NCI-H82 treated with DMSO at 0.1 percent for 48 hours (cell line): Measurements from ENCODE around the gene DNAJB4.
"Not testable (repeated sequence)": the region's sequence is repeated elsewhere in the genome, so short reads cannot be mapped to it uniquely, and the experiment has no call there.

Source experiments
- DNase-seq: peaks from one replicate; lab custom pipeline; 2025; ENCODE audit not compliant: unreplicated experiment; lab: John Stamatoyannopoulos, UW

DNAJB4 gene

DNA sequence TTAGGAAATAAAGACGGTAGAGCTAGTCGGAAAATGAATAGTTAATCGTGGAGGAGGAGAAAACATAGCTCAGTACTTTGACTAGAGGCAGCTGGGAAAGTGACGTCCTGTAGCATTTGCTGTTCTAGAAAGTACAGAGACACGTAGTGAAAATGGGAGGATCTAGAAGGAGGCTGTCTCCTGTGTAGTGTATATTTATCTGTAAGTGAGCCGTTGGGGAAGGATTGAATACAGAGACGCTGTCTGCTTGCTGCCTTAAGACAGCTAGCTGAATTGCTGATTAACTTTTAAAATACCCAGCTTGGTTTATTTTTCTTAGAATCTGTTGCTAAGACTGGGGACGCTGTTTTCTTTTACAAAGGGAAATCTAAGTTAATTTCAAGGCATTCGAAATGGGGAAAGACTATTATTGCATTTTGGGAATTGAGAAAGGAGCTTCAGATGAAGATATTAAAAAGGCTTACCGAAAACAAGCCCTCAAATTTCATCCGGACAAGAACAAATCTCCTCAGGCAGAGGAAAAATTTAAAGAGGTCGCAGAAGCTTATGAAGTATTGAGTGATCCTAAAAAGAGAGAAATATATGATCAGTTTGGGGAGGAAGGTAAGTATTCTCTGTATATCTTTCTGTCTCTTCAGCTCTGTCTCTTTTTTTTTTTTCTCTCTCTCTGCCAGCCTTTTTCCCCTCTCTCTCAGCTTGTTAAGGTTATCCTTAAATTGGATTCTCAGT, at the start of gene DNAJB4:
TSS of gene DNAJB4 (plus strand) at position 221 of the 729 bp plus-strand sequence. CDS start at position 393, 172 bp downstream.
- peak; percentile 93 for DNase-seq

DNA sequence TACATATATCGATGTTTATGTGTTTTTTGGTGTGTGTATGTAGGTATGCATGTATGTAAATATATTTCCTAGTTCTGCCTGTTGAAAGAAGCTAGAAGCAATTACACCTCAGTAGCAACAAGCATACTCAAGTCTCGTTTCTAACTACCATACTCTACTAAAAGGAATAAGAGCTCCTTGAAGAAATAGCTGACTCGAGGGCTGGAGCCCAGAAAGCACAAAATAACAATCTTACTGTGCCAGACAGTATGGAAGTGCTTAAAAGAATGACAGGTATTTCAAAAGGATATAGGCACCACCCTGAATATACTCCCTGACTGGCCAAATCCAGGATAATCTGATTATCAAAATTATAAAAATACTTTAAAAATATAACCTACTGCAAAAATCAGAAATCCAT, 49.0 kb upstream of the DNAJB4 start:
- DNase-seq: no peak

DNA sequence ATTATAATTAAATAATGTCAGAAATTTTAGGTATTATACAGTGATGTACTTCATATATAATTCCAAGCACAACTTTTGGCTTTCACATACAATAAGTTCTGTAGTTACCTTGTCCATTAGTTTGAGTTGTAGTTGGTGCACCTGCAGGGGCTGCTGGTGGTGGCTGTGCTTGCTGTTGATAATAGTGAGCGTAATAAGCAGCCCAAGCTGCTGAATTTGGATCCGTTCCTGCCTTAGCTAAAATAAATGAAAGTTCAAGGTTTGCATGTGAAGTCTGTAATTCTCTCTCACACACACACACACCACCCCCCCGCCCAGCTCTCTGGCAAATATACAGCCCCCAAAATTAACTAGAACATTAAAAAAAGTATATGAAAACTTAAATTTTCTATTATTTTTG, 48.3 kb upstream of the DNAJB4 start:
- no peak for DNase-seq

DNA sequence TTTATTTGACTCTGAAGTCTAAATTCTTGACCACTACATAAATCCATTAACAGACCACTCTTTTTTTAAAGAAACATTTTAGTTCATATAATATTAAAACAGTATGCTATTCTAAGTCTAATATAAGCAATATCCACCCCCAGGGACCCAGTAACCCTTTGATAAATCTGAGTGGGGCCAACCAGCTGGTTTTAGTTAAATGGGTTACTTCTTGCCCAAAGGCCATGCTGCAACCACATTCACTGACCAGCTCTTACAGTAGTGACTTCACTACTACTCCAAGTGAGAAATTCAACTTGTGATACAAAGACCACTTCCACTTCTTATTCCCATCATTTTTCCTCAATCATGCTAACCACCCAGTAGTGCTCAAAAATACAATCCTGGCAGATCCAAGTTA, 46.3 kb upstream of the DNAJB4 start:
- DNase-seq: no peak

DNA sequence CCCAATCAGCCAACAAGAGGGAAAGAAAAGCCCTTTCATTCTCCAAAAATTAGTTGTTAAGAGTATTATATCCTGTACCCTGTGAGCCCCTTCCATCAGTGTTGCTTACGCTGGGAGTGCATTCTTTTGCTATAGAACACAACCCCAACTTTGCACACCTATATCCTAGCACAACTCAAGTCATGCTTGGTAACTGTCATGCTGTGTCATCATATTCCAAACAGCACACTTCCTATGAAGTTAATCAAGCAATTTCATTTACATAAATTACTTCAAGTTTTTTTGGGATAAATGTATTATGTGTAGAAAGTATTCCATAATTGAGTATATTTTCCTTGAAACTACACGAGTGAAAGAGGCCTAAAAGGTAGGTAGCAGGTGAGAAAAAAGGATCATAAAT, 45.9 kb upstream of the DNAJB4 start:
- DNase-seq: no peak

DNA sequence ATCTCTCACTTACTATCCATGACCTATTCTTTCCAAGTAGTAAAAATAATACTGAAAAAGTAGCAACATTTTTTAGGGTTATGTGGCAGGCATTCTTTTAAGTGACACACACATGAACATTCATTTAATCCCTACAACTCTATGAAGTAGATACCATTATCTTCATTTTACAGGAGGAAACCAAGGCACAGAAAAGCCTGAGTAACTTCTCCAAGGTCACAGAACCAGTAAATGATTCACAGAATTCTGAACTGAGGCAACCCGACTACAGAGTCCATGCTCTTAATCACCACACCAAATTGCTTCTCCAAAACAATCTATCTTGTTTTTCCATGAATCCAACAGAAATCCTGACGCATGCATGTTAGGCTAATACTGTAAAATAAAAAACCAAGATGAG, 43.3 kb upstream of the DNAJB4 start:
- no peak for DNase-seq

DNA sequence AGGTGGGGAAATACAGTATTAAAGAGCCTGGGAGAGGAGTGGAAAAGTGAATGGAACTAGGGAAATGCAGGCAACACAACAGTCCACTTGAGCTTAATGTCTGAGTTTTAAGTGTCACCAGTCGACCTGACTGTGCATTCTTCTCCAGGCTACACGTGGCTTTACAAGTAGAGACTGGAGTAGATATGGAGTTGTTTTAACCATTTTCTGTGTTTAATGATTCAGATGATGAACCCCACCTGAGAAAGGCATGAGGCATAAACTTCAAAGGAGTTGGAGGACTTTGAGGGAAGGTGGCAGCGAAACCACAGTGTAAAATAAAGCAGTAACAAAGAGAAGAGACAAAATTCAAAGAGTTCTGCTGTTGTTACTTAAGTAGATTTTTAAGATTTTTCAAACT, 38.4 kb upstream of the DNAJB4 start:
- DNase-seq: no peak

DNA sequence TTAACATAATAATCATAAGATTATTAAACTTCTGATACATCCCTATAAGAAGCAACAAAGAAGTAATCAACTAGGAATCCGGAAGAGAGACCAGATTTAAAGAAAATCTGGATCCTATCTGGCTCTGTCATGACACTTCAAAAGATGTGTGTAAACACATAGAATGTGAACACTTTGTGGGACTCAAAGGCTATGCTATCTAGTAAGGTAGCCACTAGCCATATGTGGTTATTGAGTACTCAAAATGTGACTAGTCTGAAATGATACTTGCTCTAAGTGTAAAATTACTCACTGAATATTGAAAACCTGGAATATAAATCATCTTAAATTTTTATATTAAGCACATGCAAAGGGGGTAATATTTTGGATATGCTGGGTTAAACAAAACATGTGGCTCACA, 34.5 kb upstream of the DNAJB4 start:
- no peak for DNase-seq

DNA sequence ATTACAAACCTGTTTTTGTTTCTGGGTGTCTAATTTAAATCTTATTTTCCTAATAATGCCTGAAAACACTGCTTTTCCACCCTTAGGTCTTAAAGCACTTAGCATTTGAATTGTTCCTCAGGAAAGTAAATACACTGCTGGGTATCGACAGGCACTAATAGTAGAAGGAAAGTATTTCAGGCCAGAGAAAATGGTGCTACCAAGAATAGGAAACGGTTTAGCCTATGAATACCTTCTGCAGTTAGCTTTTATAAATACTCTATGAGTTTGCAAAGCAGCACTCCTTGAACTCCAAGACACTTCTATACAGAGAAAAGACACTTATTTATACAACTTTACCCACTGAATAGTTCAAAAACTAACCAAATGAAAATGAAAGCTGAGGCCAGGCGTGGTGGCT, 32.7 kb upstream of the DNAJB4 start:
- no peak for DNase-seq

DNA sequence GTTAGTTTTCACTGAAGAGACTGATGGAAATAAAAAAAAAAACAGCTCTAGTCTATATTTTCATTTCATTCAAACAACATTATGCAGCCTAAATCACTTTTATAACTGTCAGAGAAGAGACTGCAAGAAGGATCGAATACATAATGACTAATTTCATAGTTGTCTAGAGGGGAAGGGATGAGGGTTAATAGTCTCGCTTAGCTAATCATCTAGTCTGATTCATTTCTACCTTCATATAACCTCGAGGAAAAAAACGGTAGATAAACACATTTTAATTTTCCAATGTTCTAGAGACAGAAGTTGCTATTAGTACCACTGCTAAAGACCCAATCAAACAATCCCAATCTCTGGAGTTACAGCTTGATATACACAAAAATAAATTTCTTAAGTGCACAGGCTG, 29.4 kb upstream of the DNAJB4 start:
- no peak for DNase-seq

DNA sequence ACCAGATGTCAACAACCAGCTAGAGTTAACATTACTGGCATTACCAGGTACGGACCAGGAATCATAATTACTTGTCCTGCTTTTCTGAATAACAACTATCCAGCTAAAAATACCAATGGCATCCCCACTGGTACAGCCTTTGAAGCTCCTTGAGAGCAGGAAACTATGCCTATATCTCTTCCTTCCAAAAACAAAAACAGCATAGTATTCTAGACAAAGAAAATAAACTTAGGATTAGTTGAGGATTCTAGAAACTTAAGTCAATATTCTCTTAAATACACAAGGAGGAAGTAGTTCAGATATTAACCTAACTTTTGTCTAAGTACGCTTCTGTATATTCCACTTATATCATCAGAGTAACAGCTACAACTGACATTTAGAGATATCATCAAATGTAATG, 28.8 kb upstream of the DNAJB4 start:
- DNase-seq: no peak

DNA sequence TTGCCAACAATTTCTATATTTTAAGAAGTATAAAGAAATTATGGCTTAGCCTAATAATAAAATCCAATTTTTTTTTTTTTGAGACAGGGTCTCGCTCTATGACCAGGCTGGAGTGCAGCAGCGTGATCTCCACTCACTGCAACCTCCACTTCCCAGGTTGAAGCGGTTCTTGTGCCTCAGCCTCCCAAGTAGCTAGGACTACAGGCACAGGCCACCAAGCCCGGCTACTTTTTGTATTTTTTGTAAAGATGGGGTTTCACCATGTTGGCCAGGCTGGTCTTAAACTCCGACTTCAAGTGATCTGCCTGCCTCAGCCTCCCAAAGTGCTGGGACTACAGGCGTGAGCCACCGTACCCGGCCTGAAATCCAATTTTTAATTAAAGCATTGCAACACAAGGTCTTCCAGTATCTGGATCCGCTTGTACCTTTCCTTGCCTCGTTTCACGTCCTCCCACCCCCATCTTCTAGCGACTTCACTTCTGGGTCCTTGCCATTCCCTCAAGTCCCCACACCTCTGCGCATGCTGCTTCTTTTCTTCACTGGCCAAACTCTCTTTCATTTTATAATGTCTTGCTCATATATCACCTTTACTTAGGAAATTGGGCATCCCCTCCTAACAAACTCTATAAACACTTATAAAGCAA, 28.2 kb upstream of the DNAJB4 start:
- DNase-seq: peak; percentile 33

DNA sequence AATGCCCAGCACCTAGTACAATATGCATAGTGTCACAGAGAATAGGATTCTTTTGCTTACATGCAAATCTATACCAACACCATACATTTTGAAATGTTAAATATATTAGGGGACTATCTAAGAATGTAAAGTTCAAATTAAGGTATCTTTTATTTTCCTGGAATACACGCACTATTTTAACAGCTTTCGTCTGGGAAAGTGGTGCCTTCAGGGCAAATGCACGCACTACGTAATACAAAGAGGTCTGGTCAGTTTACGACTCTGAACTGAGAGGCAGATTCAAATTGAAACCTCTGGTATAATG, 26.8 kb upstream of the DNAJB4 start:
- DNase-seq: no peak

DNA sequence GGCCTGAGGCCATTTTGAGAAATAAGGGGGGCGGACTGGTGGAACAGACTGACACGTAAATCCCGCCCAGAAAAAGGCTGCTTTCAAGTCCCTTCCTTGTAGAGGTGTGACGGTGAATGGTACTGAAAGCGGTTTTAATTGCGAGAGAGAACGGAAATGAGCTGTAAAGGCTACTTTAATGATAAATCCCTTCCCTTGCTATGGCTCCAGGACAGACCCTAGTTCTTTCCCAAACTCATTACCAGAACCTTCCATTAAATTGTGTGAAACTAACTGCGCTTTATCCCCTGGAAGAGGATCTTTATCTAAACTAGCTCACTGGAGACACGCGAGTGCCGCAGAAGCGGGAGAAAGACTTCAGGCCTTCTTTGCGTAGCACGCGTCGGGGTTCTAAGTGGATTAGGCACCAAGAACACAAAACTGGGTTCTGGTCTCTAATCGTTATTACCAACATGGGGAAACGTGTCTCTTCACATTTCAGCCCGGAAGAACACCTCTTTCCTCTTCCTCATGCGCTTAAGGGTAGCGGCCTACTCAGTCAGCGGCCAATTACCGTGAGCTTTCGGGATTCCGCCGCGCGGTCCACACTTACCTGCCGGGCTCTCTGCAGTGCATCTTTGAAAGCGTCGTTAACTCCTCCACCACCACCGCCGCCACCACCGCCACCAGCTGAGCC, 26.3 kb upstream of the DNAJB4 start:
- DNase-seq: peak; percentile 57

DNA sequence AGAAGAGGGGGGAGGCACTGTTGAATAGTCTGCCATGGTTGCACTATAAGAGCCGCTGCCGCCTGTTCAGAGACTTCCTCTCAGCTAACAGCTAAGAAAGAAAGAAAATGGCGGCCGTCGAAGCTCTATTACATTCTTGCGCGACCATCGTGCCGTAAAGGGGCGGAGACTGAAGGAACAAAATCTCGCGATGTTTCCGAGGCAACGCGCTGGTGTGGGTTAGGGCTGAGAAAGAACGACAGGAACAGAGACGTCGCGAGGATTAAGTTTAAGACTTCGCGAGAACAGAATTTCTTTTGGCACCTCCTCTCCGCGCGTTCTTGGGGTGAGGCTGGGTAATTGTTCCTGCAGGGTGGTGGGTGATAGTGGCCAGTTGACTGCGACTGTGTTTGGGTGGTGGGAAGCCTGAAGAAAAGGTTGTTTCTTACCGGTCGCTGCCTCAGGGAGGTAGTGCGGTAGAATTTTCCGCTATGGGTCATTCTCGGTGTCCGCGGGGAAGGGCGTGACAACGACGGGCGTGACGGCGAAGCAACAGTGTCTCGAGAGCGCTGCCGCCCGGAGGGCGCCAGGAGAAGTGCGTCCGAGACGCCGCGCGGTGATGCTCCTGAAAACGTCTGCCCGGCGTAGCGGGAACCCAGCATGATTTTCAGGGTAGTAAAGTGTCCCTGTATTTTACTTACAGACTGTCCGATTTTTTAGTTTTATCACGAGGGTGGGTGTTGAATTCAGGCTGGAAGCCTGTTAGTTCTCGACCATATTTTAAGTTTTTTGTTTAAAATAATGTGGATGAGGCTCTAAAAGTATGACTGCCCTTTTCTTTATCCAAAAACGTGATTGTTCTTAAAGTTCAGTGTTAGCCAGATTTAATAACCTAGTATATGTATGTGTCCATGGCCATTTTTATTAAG, 25.5 kb upstream of the DNAJB4 start, which contains the start of gene FUBP1:
TSS of gene FUBP1 (minus strand) at position 104 of the 908 bp plus-strand sequence. CDS start at position 36, 68 bp downstream.
- peak; percentile 100 for DNase-seq

DNA sequence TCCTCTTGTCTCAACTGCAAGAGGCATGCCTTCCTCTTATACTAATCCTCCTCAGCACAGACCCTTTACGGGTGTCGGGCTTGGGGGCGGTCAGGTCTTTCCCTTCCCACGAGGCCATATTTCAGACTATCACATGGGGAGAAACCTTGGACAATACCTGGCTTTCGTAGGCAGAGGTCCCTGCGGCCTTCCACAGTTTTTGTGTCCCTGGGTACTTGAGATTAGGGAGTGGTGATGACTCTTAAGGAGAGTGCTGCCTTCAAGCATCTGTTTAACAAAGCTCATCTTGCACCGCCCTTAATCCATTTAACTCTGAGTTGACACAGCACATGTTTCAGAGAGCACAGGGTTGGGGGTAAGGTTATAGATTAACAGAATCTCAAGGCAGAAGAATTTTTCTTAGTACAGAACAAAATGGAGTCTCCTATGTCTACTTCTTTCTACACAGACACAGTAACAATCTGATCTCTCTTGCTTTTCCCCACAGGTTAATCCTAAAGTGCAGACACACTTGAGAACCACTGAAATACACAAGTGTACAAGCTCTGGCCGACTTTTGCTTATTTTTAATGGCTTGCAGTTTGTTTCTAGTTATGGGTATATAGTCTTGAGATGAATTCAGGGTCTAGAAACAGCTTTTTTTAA, 21.3 kb upstream of the DNAJB4 start:
- not testable (repeated sequence) for DNase-seq

DNA sequence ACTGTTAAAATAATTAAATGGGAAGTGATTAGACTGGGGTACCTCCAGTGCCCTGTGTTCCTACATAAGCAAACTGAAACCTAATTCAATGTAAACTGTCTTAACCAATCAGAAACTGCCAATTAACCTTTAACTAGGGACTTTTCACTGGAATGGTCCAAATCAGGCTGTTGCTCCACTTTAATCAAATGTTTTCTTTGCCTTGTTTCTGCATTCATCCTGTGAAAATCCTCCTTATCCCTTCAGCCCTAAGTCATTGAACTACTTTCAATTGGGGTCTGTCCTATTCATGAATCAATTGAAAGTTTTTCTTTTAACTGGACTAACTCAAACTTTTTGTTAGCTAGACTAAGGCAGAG, 20.8 kb upstream of the DNAJB4 start:
- DNase-seq: no peak

DNA sequence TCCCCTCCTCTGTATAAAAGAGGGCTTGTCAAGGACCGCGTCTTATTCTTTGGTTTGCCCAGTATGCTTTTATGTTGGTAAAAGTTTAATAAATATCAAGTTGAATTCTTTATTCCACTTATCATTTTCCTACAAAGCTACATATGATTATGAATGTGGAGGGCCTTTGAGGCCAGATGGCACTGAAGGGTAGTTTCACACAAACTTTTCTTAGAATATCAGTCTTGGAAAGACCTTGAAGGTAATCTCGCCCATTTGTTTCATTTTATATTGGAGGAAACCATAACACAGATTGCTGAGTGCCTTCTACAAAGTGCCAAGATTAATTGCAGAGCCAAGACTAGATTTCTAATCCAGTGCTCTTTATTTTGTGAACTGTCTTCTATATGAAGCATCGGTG, 20.1 kb upstream of the DNAJB4 start:
- no peak for DNase-seq

DNA sequence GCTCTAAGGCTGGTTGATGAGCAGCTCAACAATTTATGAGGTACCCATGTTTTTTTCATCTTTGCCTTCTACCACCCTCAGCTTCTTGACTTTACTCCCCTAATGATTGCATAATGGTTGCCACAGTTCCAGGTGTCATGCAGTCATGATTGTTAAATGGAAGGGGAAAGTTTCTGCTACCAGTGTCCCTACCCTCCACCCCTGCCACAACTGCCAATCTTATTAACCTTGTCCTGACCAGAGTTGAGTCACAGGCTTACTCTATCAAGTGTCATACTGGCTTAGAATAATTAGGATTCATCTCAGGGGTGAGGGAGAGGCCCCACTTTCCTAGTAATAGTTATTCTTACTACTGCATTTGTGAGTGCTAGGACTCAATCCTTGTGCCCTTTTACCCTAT, 17.9 kb upstream of the DNAJB4 start:
- DNase-seq: no peak

DNA sequence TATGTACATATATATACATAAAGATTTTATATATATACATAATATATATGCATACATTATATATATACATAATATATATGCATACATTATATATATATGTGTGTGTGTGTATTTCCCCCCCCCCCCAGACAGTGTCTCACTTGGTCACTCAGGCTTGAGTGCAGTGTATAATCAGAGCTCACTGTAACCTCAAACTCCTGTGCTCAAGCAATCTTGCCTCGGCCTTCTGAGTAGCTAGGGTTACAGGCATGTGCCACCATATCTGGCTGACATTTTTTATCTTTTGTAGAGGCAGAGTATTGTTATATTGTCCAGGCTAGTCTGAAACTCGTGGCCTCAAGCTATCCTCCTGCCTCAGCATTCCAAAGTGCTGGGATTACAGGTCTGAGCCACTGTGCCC, 16.8 kb upstream of the DNAJB4 start:
- DNase-seq: no peak

DNA sequence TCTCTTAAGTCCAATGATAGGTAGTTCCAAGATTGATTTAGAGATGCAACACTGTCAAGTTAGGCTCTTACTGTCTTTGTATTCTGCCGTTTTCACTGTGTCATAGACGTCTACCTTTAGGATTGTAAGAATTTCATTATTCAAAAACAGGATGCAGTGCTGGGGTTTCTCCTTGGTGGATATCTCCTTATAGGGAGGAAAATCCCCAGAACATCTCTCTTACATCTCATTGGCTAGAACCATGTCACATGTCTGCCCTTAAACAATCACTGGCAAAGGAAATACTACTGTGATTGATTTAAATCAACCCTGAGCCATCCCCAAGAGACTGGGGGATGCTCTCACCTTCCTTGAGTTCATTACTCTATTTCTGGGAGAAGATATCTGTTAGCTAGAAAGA, 15.0 kb upstream of the DNAJB4 start:
- no peak for DNase-seq
